Activated CD4-positive, CD25-positive, alpha-beta regulatory T cell treated with anti-CD3 and anti-CD28 coated beads, Interleukin-2, amount 50 U/mL, for 72 hours (primary cell): ENCODE results near the gene RERE.
"Not testable (repeated sequence)": the region's sequence is repeated elsewhere in the genome, so short reads cannot be mapped to it uniquely, and the experiment has no call there.

Experiments used
- DNase-seq: peaks from one replicate; pipeline ENCODE4 v3.0.0; 2021

The RERE gene

GRCh38 chr1:8464377-8464776, 353.1 kb downstream of the RERE start:
- DNase-seq, result no peak

GRCh38 chr1:8463144-8463927, 354.1 kb downstream of the RERE start:
- no peak for DNase-seq

GRCh38 chr1:8462371-8462892, 355.0 kb downstream of the RERE start:
- no peak for DNase-seq

- no peak for DNase-seq
Measured at GRCh38 chr1:8461351-8462110, 355.9 kb downstream of the RERE start.

- no peak for DNase-seq
Measured at GRCh38 chr1:8460784-8461183, 356.7 kb downstream of the RERE start.

GRCh38 chr1:8460132-8460544, 357.3 kb downstream of the RERE start:
- DNase-seq, result no peak

GRCh38 chr1:8458607-8459006, 358.8 kb downstream of the RERE start:
- no peak for DNase-seq

- no peak for DNase-seq
Measured at GRCh38 chr1:8457760-8458381, 359.6 kb downstream of the RERE start.

GRCh38 chr1:8456991-8457390, 360.4 kb downstream of the RERE start:
- DNase-seq, result no peak

- no peak for DNase-seq
Measured at GRCh38 chr1:8456308-8456912, 361.0 kb downstream of the RERE start.

- DNase-seq, result no peak
Measured at GRCh38 chr1:8455700-8456307, 361.6 kb downstream of the RERE start.

GRCh38 chr1:8450312-8450711, 367.1 kb downstream of the RERE start:
- DNase-seq, result no peak

GRCh38 chr1:8448911-8449661, 368.4 kb downstream of the RERE start:
- no peak for DNase-seq

- not testable (repeated sequence) for DNase-seq
Measured at GRCh38 chr1:8448505-8448904, 368.9 kb downstream of the RERE start.

- DNase-seq, result no peak
Measured at GRCh38 chr1:8447616-8448150, 369.8 kb downstream of the RERE start.

GRCh38 chr1:8446119-8446518, 371.3 kb downstream of the RERE start:
- DNase-seq, result not testable (repeated sequence)

- no peak for DNase-seq
Measured at GRCh38 chr1:8443558-8444194, 373.8 kb downstream of the RERE start.

- DNase-seq, result no peak
Measured at GRCh38 chr1:8441426-8441825, 376.0 kb downstream of the RERE start.

- no peak for DNase-seq
Measured at GRCh38 chr1:8439015-8439702, 378.3 kb downstream of the RERE start.

- no peak for DNase-seq
Measured at GRCh38 chr1:8438489-8438888, 379.0 kb downstream of the RERE start.

- no peak for DNase-seq
Measured at GRCh38 chr1:8437347-8437746, 380.1 kb downstream of the RERE start.
